ENCODE data around the gene ACSL6. TPM values are rescaled to one million over a fixed set of nuclear protein-coding genes. Genes with fewer than 3 reads are reported as not detected.

ACSL6 gene
- total RNA-seq, 1 donor from 2014 or later, result 4.5 TPM

Other genes starting within 250 kb of the ACSL6 start
- 31.6 TPM for gene FNIP1, start 214.6 kb downstream of the ACSL6 start, total RNA-seq
- not detected for gene MEIKIN, start 66.0 kb downstream of the ACSL6 start, total RNA-seq
- gene IL3, start 49.0 kb upstream of the ACSL6 start, total RNA-seq, result not detected
- gene CSF2, start 62.1 kb upstream of the ACSL6 start, total RNA-seq, result not detected
- 50.5 TPM for gene P4HA2, start 216.2 kb upstream of the ACSL6 start, total RNA-seq
- gene PDLIM4, start 246.0 kb upstream of the ACSL6 start, total RNA-seq, result 8.8 TPM